Upper lobe of left lung (tissue), 6 donors: ENCODE measurements around the gene TSKU. TPM values are rescaled to one million over a fixed set of nuclear protein-coding genes. Genes with fewer than 3 reads are reported as not detected.

Experiments
- ATAC-seq, 2 donors: fragments of 200-7000 bp; cut with Tn5 transposase; one replicate each; pipeline ENCODE4 v1.9.1; 2022; ENCODE audit warnings: mild to moderate bottlenecking in 2 of 2, moderate library complexity in 2 of 2; ENCODE audit not compliant: low FRiP score in 2 of 2
- DNase-seq, 2 donors: peaks; one replicate each; pipeline ENCODE4 v3.0.0-alpha.2; 2019 to 2020
- H3K27ac ChIP-seq, 4 donors: fragments of 200-600 bp; sonication (generic); one replicate each; pipeline ENCODE4 v1.5.1; 2016 to 2019
- H3K27me3 ChIP-seq, 4 donors: fragments of 200-600 bp; sonication (generic); one replicate each; pipeline ENCODE4 v1.5.1; 2017 to 2019
- H3K36me3 ChIP-seq, 4 donors: fragments of 200-600 bp; sonication (generic); one replicate each; pipeline ENCODE4 v1.5.1; 2016 to 2019
- H3K4me1 ChIP-seq, 4 donors: fragments of 200-600 bp; sonication (generic); one replicate each; pipeline ENCODE4 v1.5.1; 2018 to 2019
- H3K4me3 ChIP-seq, 4 donors: fragments of 200-600 bp; sonication (generic); one replicate each; pipeline ENCODE4 v1.5.1; 2017 to 2019; ENCODE audit warnings: mild to moderate bottlenecking in 2 of 4, moderate library complexity in 1 of 4
- H3K9me3 ChIP-seq, 4 donors: fragments of 200-600 bp; sonication (generic); one replicate each; pipeline ENCODE4 v1.5.1; 2018 to 2019
- CTCF ChIP-seq, 6 experiments: fragments of 450-650 bp in 4 of 6; fragments of 200-600 bp in 2 of 6; sonication (generic) in 2 of 6; IDR thresholded peaks; one replicate each; pipeline ENCODE4 v1.5.1; 2016 to 2019; ENCODE audit warnings: antibody characterized with exemption in 6 of 6
- EP300 ChIP-seq, 4 donors: sonication (generic); formaldehyde crosslinking; IDR thresholded peaks; one replicate each; pipeline ENCODE4 v1.5.1; 2017; ENCODE audit warnings: antibody characterized with exemption in 4 of 4, control low read depth in 2 of 4
- POLR2A ChIP-seq, 4 donors: fragments of 450-650 bp; IDR thresholded peaks; one replicate each; pipeline ENCODE4 v1.5.1; 2016 to 2017; ENCODE audit warnings: antibody characterized with exemption in 4 of 4, mild to moderate bottlenecking in 2 of 4
- POLR2AphosphoS5 ChIP-seq, 2 donors: sonication (generic); formaldehyde crosslinking; IDR thresholded peaks; one replicate each; pipeline ENCODE4 v1.5.1; 2017; ENCODE audit warnings: antibody characterized with exemption in 2 of 2
- WGBS, 2 donors: methylation state at CpG; one replicate each; pipeline ENCODE4 v1.1.5; 2017 to 2018; 5-methylcytosine and 5-hydroxymethylcytosine counted together
- total RNA-seq, 6 donors: library from RNA; depleted of rRNA in 4 of 6; stranded (reverse); fragments of >200 nt in 4 of 6; gene quantifications; one replicate each; pipeline versions ENCODE4 v1.1.0 to v1.2.1, GENCODE V29; 2016 to 2021
- donor health status: DM: no; HTN: no; CAD: no; lungs with moderate emphysema.
- donor health status: DM: no; HTN: yes; CAD: no; lungs with severe emphysema.

The TSKU gene
- total RNA-seq, 6 donors from 2014 or later: 2.1 to 19.8 (median 9.5) TPM

DNA sequence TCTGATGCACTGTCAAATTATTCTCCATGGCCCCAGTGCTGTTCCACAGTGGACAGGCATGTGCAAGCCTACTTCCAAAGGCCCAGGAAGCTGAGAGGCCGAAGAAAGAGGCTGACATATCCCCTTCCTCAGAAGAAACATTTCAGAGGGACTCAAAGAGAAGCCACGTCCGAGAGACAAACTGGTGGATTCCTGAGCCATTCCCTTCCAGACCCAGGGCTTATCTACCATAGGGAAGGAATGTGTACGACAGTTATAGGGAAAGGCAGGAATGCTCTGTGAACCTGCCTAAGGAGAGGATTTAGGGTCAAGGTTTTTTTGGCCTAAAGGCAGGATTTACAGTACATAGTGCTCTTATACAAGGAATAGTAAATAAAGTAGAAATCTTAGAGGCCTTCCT is 46.9 kb upstream of the TSKU start:
- Histone ChIP-seq H3K36me3 (no peaks in the 10 kb centered on the region), H3K9me3 (no peaks in the 10 kb centered on the region), H3K27ac (no peak overlapping the region), H3K27me3 (no peaks in the 10 kb centered on the region), H3K4me1 (peaks cover 0 to 21% (median 6%) of the 10 kb centered on the region in 4 donors), H3K4me3 (no peak overlapping the region)
- 90 to 93% methylated on average over 4 of the region's 4 CpGs for WGBS, 2 donors
- TF ChIP-seq EP300 (IDR thresholded peaks at IDR 0.05): no peak
- TF ChIP-seq POLR2AphosphoS5 (IDR thresholded peaks at IDR 0.05): no peak
- TF ChIP-seq POLR2A (IDR thresholded peaks at IDR 0.05): no peak
- no peak for TF ChIP-seq CTCF (IDR thresholded peaks at IDR 0.05)
- ATAC-seq (no peak), DNase-seq (no peak)

- H3K4me1 ChIP-seq: peaks cover 0 to 21% (median 6%) of the 10 kb centered on the region in 4 donors
- no peak overlapping the region for H3K27ac ChIP-seq
- H3K9me3 ChIP-seq: no peaks in the 10 kb centered on the region
- DNase-seq: peak in 1 of 2 donors; percentile 46
- WGBS, 2 donors: 95 to 98% methylated on average over 7 to 11 of the region's 12 CpGs
- H3K27me3 ChIP-seq: no peaks in the 10 kb centered on the region
- no peaks in the 10 kb centered on the region for H3K36me3 ChIP-seq
- H3K4me3 ChIP-seq: no peak overlapping the region
- no peak for ATAC-seq
- TF ChIP-seq CTCF (IDR thresholded peaks at IDR 0.05): no peak
Observed at GRCh38 chr11:76736773-76737495, 46.2 kb upstream of the TSKU start.

DNA sequence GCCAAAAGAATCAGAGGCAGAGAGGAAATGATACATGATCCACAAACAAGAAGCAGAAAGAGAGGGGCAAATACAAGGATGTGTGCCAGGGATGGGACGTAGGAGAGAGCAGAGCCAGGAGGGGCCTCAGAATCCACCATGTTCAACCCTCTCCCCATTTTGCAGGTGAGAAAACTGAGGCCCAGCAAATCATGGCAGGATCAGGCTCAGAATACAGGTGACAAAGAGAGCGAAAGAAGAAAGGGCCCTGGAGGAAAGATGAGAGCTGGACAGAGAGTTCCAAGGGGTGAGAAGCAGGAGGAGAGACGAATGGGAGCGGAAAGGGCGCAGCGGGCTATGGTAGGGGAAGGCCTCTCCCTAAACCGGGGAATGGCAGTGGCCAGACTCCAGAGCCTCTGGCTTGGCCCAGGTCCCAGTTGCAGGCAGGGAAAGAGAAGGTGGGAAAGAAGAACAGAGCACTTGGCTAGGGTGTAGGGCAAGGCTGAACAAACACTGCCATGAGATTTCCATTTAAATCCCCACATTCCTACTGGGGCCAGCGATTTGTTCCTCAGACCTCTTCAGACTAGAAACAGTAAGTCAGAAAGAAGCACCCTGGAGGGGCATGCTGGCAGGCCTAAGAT is 44.4 kb upstream of the TSKU start:
- TF ChIP-seq POLR2A (IDR thresholded peaks at IDR 0.05): no peak
- no peak for TF ChIP-seq EP300 (IDR thresholded peaks at IDR 0.05)
- TF ChIP-seq CTCF (IDR thresholded peaks at IDR 0.05): no peak
- TF ChIP-seq POLR2AphosphoS5 (IDR thresholded peaks at IDR 0.05): no peak
- 70% methylated on average over 8 of the region's 8 CpGs for WGBS, 2 donors
- H3K36me3 ChIP-seq: no peaks in the 10 kb centered on the region
- H3K27ac ChIP-seq: peak overlapping the region in 1 of 4 donors; percentile 20
- no peaks in the 10 kb centered on the region for H3K9me3 ChIP-seq
- ATAC-seq: no peak
- DNase-seq: no peak
- H3K4me3 ChIP-seq: no peak overlapping the region
- H3K27me3 ChIP-seq: no peaks in the 10 kb centered on the region
- peaks cover 0 to 21% (median 6%) of the 10 kb centered on the region in 4 donors for H3K4me1 ChIP-seq

DNA sequence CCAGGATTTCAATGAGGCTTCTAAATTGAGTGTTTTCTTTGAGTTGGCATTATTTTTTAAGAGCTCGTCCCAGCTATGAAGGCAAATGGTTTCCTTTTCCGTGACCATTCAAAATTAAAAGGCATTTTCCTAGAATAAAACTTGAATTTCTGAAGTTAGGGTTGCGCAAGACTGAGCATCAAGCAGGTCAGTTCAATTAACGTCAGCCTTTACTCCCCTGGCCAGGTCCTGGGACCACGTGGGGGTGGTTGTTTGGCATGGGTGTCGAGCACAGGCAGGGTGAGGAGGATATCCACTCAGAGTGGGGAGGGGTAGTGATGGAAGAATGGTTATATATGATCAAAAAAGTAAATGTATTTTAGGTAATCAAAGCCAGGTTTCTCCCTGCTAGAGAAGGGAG is 43.4 kb upstream of the TSKU start:
- DNase-seq: no peak
- TF ChIP-seq POLR2AphosphoS5 (IDR thresholded peaks at IDR 0.05) (no peak), EP300 (IDR thresholded peaks at IDR 0.05) (no peak), CTCF (IDR thresholded peaks at IDR 0.05) (no peak), POLR2A (IDR thresholded peaks at IDR 0.05) (no peak)
- WGBS, 2 donors: 60 to 69% methylated on average over 6 of the region's 6 CpGs
- Histone ChIP-seq H3K27me3 (no peaks in the 10 kb centered on the region), H3K9me3 (no peaks in the 10 kb centered on the region), H3K36me3 (no peaks in the 10 kb centered on the region), H3K27ac (no peak overlapping the region), H3K4me3 (no peak overlapping the region), H3K4me1 (peaks cover 0 to 16% (median 4%) of the 10 kb centered on the region in 4 donors)
- no peak for ATAC-seq
